ENCODE measurements around the gene FADS1.

The FADS1 gene

DNA sequence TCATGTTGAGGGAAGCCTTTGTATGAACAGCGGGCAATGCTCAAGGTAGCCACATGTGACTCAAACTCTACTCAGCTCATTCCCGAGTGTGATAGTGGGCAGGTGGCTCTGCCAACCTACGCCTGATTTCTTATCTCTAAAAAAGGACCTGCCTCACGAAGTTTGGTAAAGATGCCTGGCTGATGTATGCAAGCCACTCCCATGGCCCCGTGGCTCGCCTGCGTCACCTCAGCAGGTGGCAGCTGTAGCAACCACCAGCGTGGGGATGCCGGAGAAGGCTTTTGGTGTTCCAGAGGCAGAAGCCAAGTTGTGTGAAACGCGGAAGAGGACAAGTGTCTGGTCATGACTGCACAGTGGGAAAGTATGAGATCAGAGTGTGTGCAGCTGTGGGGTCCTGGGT lies 16.7 kb upstream of the FADS1 start:
- Histone ChIP-seq H2BK5ac (ENCODE audit: low read depth, low read length, poor library complexity) (no peak overlapping the region), H2BK120ac (ENCODE audit: insufficient read depth, low read length, poor library complexity) (no peak overlapping the region), H3K36me3 (ENCODE audit: control insufficient read depth in 1 of 2, insufficient read depth in 2 of 2, low read length in 2 of 2) (peaks cover 44 to 46% of the 10 kb centered on the region in 2 experiments), H3K4me2 (ENCODE audit: low read length) (no peak overlapping the region), H3K4me3 (ENCODE audit: low read depth, low read length) (no peak overlapping the region), H4K12ac (ENCODE audit: low read depth, low read length) (no peak overlapping the region), H3K27ac (ENCODE audit: low read depth, low read length) (no peak overlapping the region), H2BK12ac (ENCODE audit: low read length) (no peak overlapping the region), H2AFZ (ENCODE audit: insufficient read depth, low read length, poor library complexity) (no peak overlapping the region), H3K79me2 (ENCODE audit: control insufficient read depth, insufficient read depth, low read length, poor library complexity) (peaks cover 33% of the 10 kb centered on the region), H3K4ac (ENCODE audit: low read depth, low read length) (peak overlapping the region; percentile 50), H4K91ac (ENCODE audit: low read depth, low read length) (no peak overlapping the region), H3K18ac (ENCODE audit: low read length) (no peak overlapping the region), H2AK5ac (ENCODE audit: low read length) (no peak overlapping the region), H3K4me1 (ENCODE audit: control insufficient read depth in 1 of 2, insufficient read depth in 2 of 2, low read length in 2 of 2) (peaks cover 19 to 38% of the 10 kb centered on the region in 2 experiments), H4K8ac (ENCODE audit: low read depth, low read length) (no peak overlapping the region), H3K27me3 (ENCODE audit: insufficient read depth, low read length) (no peaks in the 10 kb centered on the region), H3K23ac (ENCODE audit: low read length) (no peak overlapping the region), H3K14ac (ENCODE audit: low read length) (no peak overlapping the region), H3K9me3 (ENCODE audit: insufficient read depth, low read depth, low read length) (peaks cover 4% of the 10 kb centered on the region), H3K9ac (ENCODE audit: low read length) (no peak overlapping the region), H3K79me1 (ENCODE audit: low read length) (peaks cover 10% of the 10 kb centered on the region)
- no CpG with 5 or more reads among the region's 11 CpGs for WGBS (ENCODE audit: extremely low coverage, insufficient coverage, insufficient read length)
- DNase-seq = peak in 1 of 2 donors; percentile 47

DNA sequence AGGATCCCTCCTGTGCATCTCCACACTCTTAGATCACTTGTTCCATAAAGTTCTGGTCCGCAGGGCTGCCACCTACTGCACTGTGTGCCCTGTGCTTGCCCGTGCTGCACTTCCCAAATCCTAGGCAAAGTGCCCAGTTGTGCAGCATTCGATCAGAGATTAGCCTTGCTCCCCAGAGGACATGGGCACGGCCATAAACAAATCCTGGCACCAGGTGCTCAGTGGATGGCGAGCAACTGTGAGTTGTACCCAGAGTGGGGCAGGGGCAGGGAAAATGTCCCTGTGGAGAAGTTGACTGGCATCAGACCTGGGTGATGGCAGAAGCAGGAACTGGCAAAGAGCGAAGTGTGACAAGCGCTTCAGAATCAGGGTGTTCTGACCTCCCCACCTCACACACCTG lies 16.0 kb upstream of the FADS1 start:
- no peak overlapping the region for H3K9ac ChIP-seq (ENCODE audit: low read length)
- no peak overlapping the region for H2BK120ac ChIP-seq (ENCODE audit: insufficient read depth, low read length, poor library complexity)
- no peak overlapping the region for H4K12ac ChIP-seq (ENCODE audit: low read depth, low read length)
- no peak overlapping the region for H3K4me2 ChIP-seq (ENCODE audit: low read length)
- H3K14ac ChIP-seq (ENCODE audit: low read length) = no peak overlapping the region
- H2AFZ ChIP-seq (ENCODE audit: insufficient read depth, low read length, poor library complexity) = no peak overlapping the region
- H3K23ac ChIP-seq (ENCODE audit: low read length) = no peak overlapping the region
- H3K4me1 ChIP-seq (ENCODE audit: control insufficient read depth in 1 of 2, insufficient read depth in 2 of 2, low read length in 2 of 2) = peaks cover 19 to 38% of the 10 kb centered on the region in 2 experiments
- peaks cover 37% of the 10 kb centered on the region for H3K79me2 ChIP-seq (ENCODE audit: control insufficient read depth, insufficient read depth, low read length, poor library complexity)
- H2BK5ac ChIP-seq (ENCODE audit: low read depth, low read length, poor library complexity) = no peak overlapping the region
- no peaks in the 10 kb centered on the region for H3K27me3 ChIP-seq (ENCODE audit: insufficient read depth, low read length)
- H3K18ac ChIP-seq (ENCODE audit: low read length) = peak overlapping the region; percentile 27
- peaks cover 37 to 39% of the 10 kb centered on the region in 2 experiments for H3K36me3 ChIP-seq (ENCODE audit: control insufficient read depth in 1 of 2, insufficient read depth in 2 of 2, low read length in 2 of 2)
- no peak for DNase-seq
- peaks cover 4% of the 10 kb centered on the region for H3K9me3 ChIP-seq (ENCODE audit: insufficient read depth, low read depth, low read length)
- H3K79me1 ChIP-seq (ENCODE audit: low read length) = peaks cover 16% of the 10 kb centered on the region
- H2BK12ac ChIP-seq (ENCODE audit: low read length) = no peak overlapping the region
- H4K91ac ChIP-seq (ENCODE audit: low read depth, low read length) = no peak overlapping the region
- no peak overlapping the region for H4K8ac ChIP-seq (ENCODE audit: low read depth, low read length)
- H3K27ac ChIP-seq (ENCODE audit: low read depth, low read length) = no peak overlapping the region
- no peak overlapping the region for H2AK5ac ChIP-seq (ENCODE audit: low read length)
- H3K4me3 ChIP-seq (ENCODE audit: low read depth, low read length) = no peak overlapping the region
- H3K4ac ChIP-seq (ENCODE audit: low read depth, low read length) = peak overlapping the region; percentile 18
- WGBS (ENCODE audit: extremely low coverage, insufficient coverage, insufficient read length) = no CpG with 5 or more reads among the region's 7 CpGs

DNA sequence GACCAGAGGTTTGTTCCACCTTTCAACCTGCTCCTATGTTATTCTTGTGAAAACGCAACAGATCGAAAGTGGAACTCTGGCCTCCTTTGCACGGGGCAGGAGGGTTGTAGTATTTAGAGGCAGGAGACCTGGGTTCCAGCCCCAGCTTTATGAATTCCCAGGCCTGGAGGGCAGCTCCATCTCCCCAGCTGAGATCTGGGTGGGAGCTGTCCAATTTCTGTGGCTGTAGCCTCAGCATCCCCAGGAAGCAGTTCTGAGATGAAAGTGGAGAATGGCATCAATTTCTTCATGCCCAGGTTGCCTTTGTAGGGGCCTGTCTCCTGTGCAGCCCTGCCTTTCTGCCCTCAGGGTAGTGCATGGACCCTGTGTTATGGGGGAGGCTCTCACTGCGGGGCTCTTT lies 15.4 kb upstream of the FADS1 start:
- no peak overlapping the region for H2BK120ac ChIP-seq (ENCODE audit: insufficient read depth, low read length, poor library complexity)
- peak overlapping the region; percentile 18 for H3K4ac ChIP-seq (ENCODE audit: low read depth, low read length)
- no peak overlapping the region for H2BK5ac ChIP-seq (ENCODE audit: low read depth, low read length, poor library complexity)
- H3K14ac ChIP-seq (ENCODE audit: low read length) = no peak overlapping the region
- H3K4me1 ChIP-seq (ENCODE audit: control insufficient read depth in 1 of 2, insufficient read depth in 2 of 2, low read length in 2 of 2) = peaks cover 19 to 39% of the 10 kb centered on the region in 2 experiments
- H3K36me3 ChIP-seq (ENCODE audit: control insufficient read depth in 1 of 2, insufficient read depth in 2 of 2, low read length in 2 of 2) = peaks cover 31 to 33% of the 10 kb centered on the region in 2 experiments
- H3K4me2 ChIP-seq (ENCODE audit: low read length) = no peak overlapping the region
- DNase-seq = no peak
- H3K4me3 ChIP-seq (ENCODE audit: low read depth, low read length) = no peak overlapping the region
- H3K79me2 ChIP-seq (ENCODE audit: control insufficient read depth, insufficient read depth, low read length, poor library complexity) = peaks cover 40% of the 10 kb centered on the region
- H2AK5ac ChIP-seq (ENCODE audit: low read length) = no peak overlapping the region
- no peak overlapping the region for H4K8ac ChIP-seq (ENCODE audit: low read depth, low read length)
- H2AFZ ChIP-seq (ENCODE audit: insufficient read depth, low read length, poor library complexity) = no peak overlapping the region
- no peak overlapping the region for H4K12ac ChIP-seq (ENCODE audit: low read depth, low read length)
- no peaks in the 10 kb centered on the region for H3K27me3 ChIP-seq (ENCODE audit: insufficient read depth, low read length)
- H4K91ac ChIP-seq (ENCODE audit: low read depth, low read length) = no peak overlapping the region
- no peak overlapping the region for H3K27ac ChIP-seq (ENCODE audit: low read depth, low read length)
- no peak overlapping the region for H2BK12ac ChIP-seq (ENCODE audit: low read length)
- WGBS (ENCODE audit: extremely low coverage, insufficient coverage, insufficient read length) = no CpG with 5 or more reads among the region's 4 CpGs
- no peak overlapping the region for H3K18ac ChIP-seq (ENCODE audit: low read length)
- no peak overlapping the region for H3K23ac ChIP-seq (ENCODE audit: low read length)
- peaks cover 21% of the 10 kb centered on the region for H3K79me1 ChIP-seq (ENCODE audit: low read length)
- peaks cover 4% of the 10 kb centered on the region for H3K9me3 ChIP-seq (ENCODE audit: insufficient read depth, low read depth, low read length)
- H3K9ac ChIP-seq (ENCODE audit: low read length) = no peak overlapping the region

DNA sequence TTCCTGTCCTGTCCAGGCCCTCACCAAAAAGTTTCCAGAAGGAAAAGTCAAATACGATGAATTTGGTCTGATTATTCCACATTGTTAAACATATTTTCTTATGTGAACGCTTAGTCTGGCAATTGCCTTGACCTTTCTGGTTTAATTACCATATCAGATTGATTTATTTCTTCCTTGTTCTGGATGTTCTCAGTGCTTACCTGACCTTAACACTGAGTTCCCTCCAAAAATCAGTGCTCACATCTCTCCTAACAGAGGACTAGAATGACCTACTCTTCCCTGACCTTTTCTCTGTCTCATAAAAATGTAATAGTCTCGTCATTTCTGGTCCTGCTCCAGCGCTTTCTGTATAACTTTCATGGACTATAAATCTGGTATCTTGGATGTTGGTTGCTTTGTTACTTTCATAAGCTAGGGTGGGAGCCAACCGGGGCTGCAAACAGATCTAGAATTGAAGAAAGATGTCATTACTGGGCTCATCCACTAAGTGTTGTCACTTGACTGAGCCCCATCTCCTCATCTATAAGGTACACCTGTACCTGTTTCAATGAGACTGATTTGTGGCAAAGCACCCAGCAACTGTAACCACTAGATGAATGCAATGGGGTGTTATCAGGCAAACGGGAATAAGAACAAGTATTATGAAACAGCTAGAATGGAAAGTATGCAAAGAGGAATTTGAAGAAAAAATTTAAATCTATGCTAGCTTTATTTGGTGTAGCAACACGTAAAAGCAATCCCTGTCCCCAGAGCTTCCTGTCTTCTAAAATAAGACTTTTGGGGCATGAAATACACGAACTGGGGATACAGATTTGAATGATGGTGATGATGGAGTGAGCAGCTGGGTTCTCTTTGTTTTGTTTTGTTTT lies 13.7 kb upstream of the FADS1 start:
- Histone ChIP-seq H2AK5ac (ENCODE audit: low read length) (no peak overlapping the region), H3K4me2 (ENCODE audit: low read length) (peak overlapping the region; percentile 94), H3K14ac (ENCODE audit: low read length) (no peak overlapping the region), H2BK12ac (ENCODE audit: low read length) (no peak overlapping the region), H3K4ac (ENCODE audit: low read depth, low read length) (peak overlapping the region; percentile 87), H3K9ac (ENCODE audit: low read length) (no peak overlapping the region), H3K23ac (ENCODE audit: low read length) (no peak overlapping the region), H2BK5ac (ENCODE audit: low read depth, low read length, poor library complexity) (no peak overlapping the region), H3K27me3 (ENCODE audit: insufficient read depth, low read length) (no peaks in the 10 kb centered on the region), H3K79me2 (ENCODE audit: control insufficient read depth, insufficient read depth, low read length, poor library complexity) (peaks cover 43% of the 10 kb centered on the region), H3K18ac (ENCODE audit: low read length) (no peak overlapping the region), H3K27ac (ENCODE audit: low read depth, low read length) (no peak overlapping the region), H4K8ac (ENCODE audit: low read depth, low read length) (no peak overlapping the region), H3K79me1 (ENCODE audit: low read length) (peaks cover 26% of the 10 kb centered on the region), H3K9me3 (ENCODE audit: insufficient read depth, low read depth, low read length) (peaks cover 4% of the 10 kb centered on the region), H2AFZ (ENCODE audit: insufficient read depth, low read length, poor library complexity) (no peak overlapping the region), H2BK120ac (ENCODE audit: insufficient read depth, low read length, poor library complexity) (no peak overlapping the region), H3K36me3 (ENCODE audit: control insufficient read depth in 1 of 2, insufficient read depth in 2 of 2, low read length in 2 of 2) (peaks cover 28 to 31% of the 10 kb centered on the region in 2 experiments), H3K4me3 (ENCODE audit: low read depth, low read length) (no peak overlapping the region), H3K4me1 (ENCODE audit: control insufficient read depth in 1 of 2, insufficient read depth in 2 of 2, low read length in 2 of 2) (peaks cover 19 to 47% of the 10 kb centered on the region in 2 experiments), H4K12ac (ENCODE audit: low read depth, low read length) (no peak overlapping the region), H4K91ac (ENCODE audit: low read depth, low read length) (no peak overlapping the region)
- no CpG with 5 or more reads among the region's 8 CpGs for WGBS (ENCODE audit: extremely low coverage, insufficient coverage, insufficient read length)
- peak in 1 of 2 donors; percentile 71 for DNase-seq
